ENCODE data around the gene TMEM17. TPM values are rescaled to one million over a fixed set of nuclear protein-coding genes. Genes with fewer than 3 reads are reported as not detected.

TMEM17 gene
- total RNA-seq, 1 donor from 2014 or later, result 1.4 TPM

GRCh38 chr2:62461707-62462106 is 44.3 kb downstream of the TMEM17 start:
- no peak for DNase-seq (ENCODE audit: low spot score)
- intact Hi-C loops (cut with DNase I), result loop anchor here (5.0 kb wide), 1 partner anchor 246 kb away; the partner anchor contains the start of gene EHBP1

GRCh38 chr2:62461017-62461553 is 44.9 kb downstream of the TMEM17 start:
- DNase-seq (ENCODE audit: low spot score), result no peak
- intact Hi-C loops (cut with DNase I), result loop anchor here (5.0 kb wide), 1 partner anchor 246 kb away; the partner anchor contains the start of gene EHBP1

GRCh38 chr2:62460175-62460574 is 45.8 kb downstream of the TMEM17 start:
- intact Hi-C loops (cut with DNase I), result loop anchor here (5.0 kb wide), 1 partner anchor 247 kb away; the partner anchor contains the start of gene EHBP1
- DNase-seq (ENCODE audit: low spot score), result no peak

GRCh38 chr2:62459672-62460071 is 46.3 kb downstream of the TMEM17 start:
- DNase-seq (ENCODE audit: low spot score), result no peak
- intact Hi-C loops (cut with DNase I), result loop anchor here (5.0 kb wide), 1 partner anchor 248 kb away; the partner anchor contains the start of gene EHBP1

GRCh38 chr2:62459106-62459505 is 46.9 kb downstream of the TMEM17 start:
- DNase-seq (ENCODE audit: low spot score), result no peak
- intact Hi-C loops (cut with DNase I), result no loop called here

- no peak for DNase-seq (ENCODE audit: low spot score)
- intact Hi-C loops (cut with DNase I), result no loop called here
Observed at GRCh38 chr2:62458671-62459081, 47.3 kb downstream of the TMEM17 start.

- intact Hi-C loops (cut with DNase I), result no loop called here
- no peak for DNase-seq (ENCODE audit: low spot score)
Observed at GRCh38 chr2:62458206-62458641, 47.8 kb downstream of the TMEM17 start.

- intact Hi-C loops (cut with DNase I), result loop anchor here (1.0 kb wide), 1 partner anchor 318 kb away; no protein-coding TSS in a partner anchor
Observed at GRCh38 chr2:62457556-62457955, 48.4 kb downstream of the TMEM17 start.

GRCh38 chr2:62456721-62457539 is 49.1 kb downstream of the TMEM17 start:
- intact Hi-C loops (cut with DNase I), result loop anchor here (1.0 kb wide), 1 partner anchor 318 kb away; no protein-coding TSS in a partner anchor
- peak; percentile 86 for DNase-seq (ENCODE audit: low spot score)

More at GRCh38 chr2:62457556-62457955, 48.4 kb downstream of the TMEM17 start:
- no peak for DNase-seq (ENCODE audit: low spot score)

- intact Hi-C loops (cut with DNase I), result no loop called here
- no peak for DNase-seq (ENCODE audit: low spot score)
Observed at GRCh38 chr2:62455957-62456692, 49.9 kb downstream of the TMEM17 start.

- intact Hi-C loops (cut with DNase I), result no loop called here
- no peak for DNase-seq (ENCODE audit: low spot score)
Observed at GRCh38 chr2:62453955-62454354, 52.0 kb downstream of the TMEM17 start.

GRCh38 chr2:62452701-62453454 is 53.1 kb downstream of the TMEM17 start:
- intact Hi-C loops (cut with DNase I), result no loop called here
- DNase-seq (ENCODE audit: low spot score), result no peak

GRCh38 chr2:62450716-62451191 is 55.2 kb downstream of the TMEM17 start:
- DNase-seq (ENCODE audit: low spot score), result no peak
- intact Hi-C loops (cut with DNase I), result no loop called here

Other genes with a start within 250 kb of the TMEM17 start
- gene EHBP1, start 199.5 kb upstream of the TMEM17 start, total RNA-seq, result 19.4 TPM